T follicular helper cell (primary cell): Measurements from ENCODE around the gene TSKS.
A peak's percentile ranks its signal among the peaks of the same experiment; 100 is the strongest.

ENCODE experiments used
- DNase-seq: peaks from one replicate; pipeline ENCODE4 v3.0.0-alpha.2; 2020; ENCODE audit warnings: low read depth

TSKS gene

GRCh38 chr19:49716154-49716553 is 47.0 kb downstream of the TSKS start:
- DNase-seq: no peak

- no peak for DNase-seq
Observed at GRCh38 chr19:49713236-49713845, 49.8 kb downstream of the TSKS start.

- DNase-seq: no peak
Observed at GRCh38 chr19:49712397-49712859, 50.7 kb downstream of the TSKS start.

GRCh38 chr19:49710372-49710951 is 52.6 kb downstream of the TSKS start:
- no peak for DNase-seq

GRCh38 chr19:49705919-49706318 is 57.2 kb downstream of the TSKS start:
- DNase-seq: no peak

GRCh38 chr19:49704888-49705642 is 58.0 kb downstream of the TSKS start:
- DNase-seq: no peak

- DNase-seq: no peak
Observed at GRCh38 chr19:49701271-49701786, 61.8 kb downstream of the TSKS start.

GRCh38 chr19:49700563-49700962 is 62.5 kb downstream of the TSKS start:
- DNase-seq: no peak

GRCh38 chr19:49699364-49699763 is 63.7 kb downstream of the TSKS start:
- DNase-seq: no peak

- no peak for DNase-seq
Observed at GRCh38 chr19:49696865-49697264, 66.2 kb downstream of the TSKS start.

- no peak for DNase-seq
Observed at GRCh38 chr19:49696115-49696514, 67.0 kb downstream of the TSKS start.

- DNase-seq: no peak
Observed at GRCh38 chr19:49692147-49692506, 71.0 kb downstream of the TSKS start.

GRCh38 chr19:49691243-49692146 is 71.6 kb downstream of the TSKS start:
- DNase-seq: no peak

GRCh38 chr19:49690656-49691242 is 72.4 kb downstream of the TSKS start, which contains the start of gene CPT1C:
TSS of gene CPT1C (plus strand) at chr19:49691116. CDS start at chr19:49692253, 1,137 bp downstream.
- peak; percentile 29 for DNase-seq

- no peak for DNase-seq
Observed at GRCh38 chr19:49690079-49690655, 72.9 kb downstream of the TSKS start.
